Measurements from ENCODE around the gene ITSN2. TPM values are rescaled to one million over a fixed set of nuclear protein-coding genes. Genes with fewer than 3 reads are reported as not detected.

The ITSN2 gene
- total RNA-seq, 1 experiment from 2014 or later, result 126 TPM

GRCh38 chr2:24297663-24298062 lies 62.7 kb downstream of the ITSN2 start:
- H3K27me3 ChIP-seq (ENCODE audit: low read length), result no peaks in the 10 kb centered on the region
- H3K4me2 ChIP-seq (ENCODE audit: low read depth, low read length, poor library complexity, severe bottlenecking), result no peak overlapping the region
- H4K20me1 ChIP-seq (ENCODE audit: insufficient read depth, low read depth, low read length), result no peaks in the 10 kb centered on the region
- H3K36me3 ChIP-seq (ENCODE audit: insufficient read depth, low read length), result peaks cover 83% of the 10 kb centered on the region
- no peaks in the 10 kb centered on the region for H3K9me3 ChIP-seq (ENCODE audit: low read length)
- no peak overlapping the region for H3K9ac ChIP-seq (ENCODE audit: low read length)
- H3K4me3 ChIP-seq (ENCODE audit: low read length), result no peak overlapping the region
- no peaks in the 10 kb centered on the region for H3K4me1 ChIP-seq (ENCODE audit: low read length)
- DNase-seq, result no peak
- H3K79me2 ChIP-seq (ENCODE audit: low read length), result peaks cover 7% of the 10 kb centered on the region
- no peak overlapping the region for H2AFZ ChIP-seq (ENCODE audit: low read length)
- no peaks in the 10 kb centered on the region for H3K9me2 ChIP-seq (replicated peaks; ENCODE audit: insufficient read depth, low read length)
- no peak overlapping the region for H3K27ac ChIP-seq (ENCODE audit: low read length)

- H3K9me2 ChIP-seq (replicated peaks; ENCODE audit: insufficient read depth, low read length), result no peaks in the 10 kb centered on the region
- no peaks in the 10 kb centered on the region for H3K27me3 ChIP-seq (ENCODE audit: low read length)
- peaks cover 18% of the 10 kb centered on the region for H3K79me2 ChIP-seq (ENCODE audit: low read length)
- DNase-seq, result no peak
- H3K36me3 ChIP-seq (ENCODE audit: insufficient read depth, low read length), result peaks cover 61% of the 10 kb centered on the region
- peak overlapping the region; percentile 89 for H3K27ac ChIP-seq (ENCODE audit: low read length)
- no peak overlapping the region for H3K9ac ChIP-seq (ENCODE audit: low read length)
- no peak overlapping the region for H3K4me3 ChIP-seq (ENCODE audit: low read length)
- H3K9me3 ChIP-seq (ENCODE audit: low read length), result no peaks in the 10 kb centered on the region
- no peaks in the 10 kb centered on the region for H4K20me1 ChIP-seq (ENCODE audit: insufficient read depth, low read depth, low read length)
- H3K4me1 ChIP-seq (ENCODE audit: low read length), result peaks cover 39% of the 10 kb centered on the region
- peak overlapping the region; percentile 49 for H3K4me2 ChIP-seq (ENCODE audit: low read depth, low read length, poor library complexity, severe bottlenecking)
- no peak overlapping the region for H2AFZ ChIP-seq (ENCODE audit: low read length)
Observed at GRCh38 chr2:24287171-24287570, 73.2 kb downstream of the ITSN2 start.

- no peaks in the 10 kb centered on the region for H3K9me2 ChIP-seq (replicated peaks; ENCODE audit: insufficient read depth, low read length)
- no peak overlapping the region for H3K4me3 ChIP-seq (ENCODE audit: low read length)
- H3K9me3 ChIP-seq (ENCODE audit: low read length), result no peaks in the 10 kb centered on the region
- peak overlapping the region; percentile 89; the same call in 1 of the 2 replicates for H3K27ac ChIP-seq (ENCODE audit: low read length)
- no peak overlapping the region for H3K9ac ChIP-seq (ENCODE audit: low read length)
- no peaks in the 10 kb centered on the region for H3K27me3 ChIP-seq (ENCODE audit: low read length)
- no peaks in the 10 kb centered on the region for H4K20me1 ChIP-seq (ENCODE audit: insufficient read depth, low read depth, low read length)
- H3K4me2 ChIP-seq (ENCODE audit: low read depth, low read length, poor library complexity, severe bottlenecking), result no peak overlapping the region
- DNase-seq, result no peak
- peaks cover 61% of the 10 kb centered on the region for H3K36me3 ChIP-seq (ENCODE audit: insufficient read depth, low read length)
- H2AFZ ChIP-seq (ENCODE audit: low read length), result no peak overlapping the region
- H3K79me2 ChIP-seq (ENCODE audit: low read length), result peaks cover 18% of the 10 kb centered on the region
- peaks cover 39% of the 10 kb centered on the region for H3K4me1 ChIP-seq (ENCODE audit: low read length)
Observed at GRCh38 chr2:24285484-24286152, 74.7 kb downstream of the ITSN2 start.

- Histone ChIP-seq H3K9me3 (ENCODE audit: low read length) (no peaks in the 10 kb centered on the region), H3K4me2 (ENCODE audit: low read depth, low read length, poor library complexity, severe bottlenecking) (no peak overlapping the region), H3K4me3 (ENCODE audit: low read length) (no peak overlapping the region), H3K27ac (ENCODE audit: low read length) (no peak overlapping the region), H3K9ac (ENCODE audit: low read length) (no peak overlapping the region), H3K9me2 (replicated peaks; ENCODE audit: insufficient read depth, low read length) (no peaks in the 10 kb centered on the region), H2AFZ (ENCODE audit: low read length) (no peak overlapping the region), H3K4me1 (ENCODE audit: low read length) (peaks cover 19% of the 10 kb centered on the region), H3K36me3 (ENCODE audit: insufficient read depth, low read length) (peaks cover 34% of the 10 kb centered on the region), H3K79me2 (ENCODE audit: low read length) (peaks cover 21% of the 10 kb centered on the region), H3K27me3 (ENCODE audit: low read length) (no peaks in the 10 kb centered on the region), H4K20me1 (ENCODE audit: insufficient read depth, low read depth, low read length) (no peaks in the 10 kb centered on the region)
- DNase-seq, result no peak
Observed at GRCh38 chr2:24280645-24281044, 79.7 kb downstream of the ITSN2 start.

- H3K27me3 ChIP-seq (ENCODE audit: low read length), result no peaks in the 10 kb centered on the region
- H3K9me3 ChIP-seq (ENCODE audit: low read length), result no peaks in the 10 kb centered on the region
- H2AFZ ChIP-seq (ENCODE audit: low read length), result no peak overlapping the region
- H3K27ac ChIP-seq (ENCODE audit: low read length), result no peak overlapping the region
- no peak overlapping the region for H3K4me2 ChIP-seq (ENCODE audit: low read depth, low read length, poor library complexity, severe bottlenecking)
- no peak for DNase-seq
- no peaks in the 10 kb centered on the region for H3K9me2 ChIP-seq (replicated peaks; ENCODE audit: insufficient read depth, low read length)
- H3K9ac ChIP-seq (ENCODE audit: low read length), result no peak overlapping the region
- peaks cover 24% of the 10 kb centered on the region for H3K4me1 ChIP-seq (ENCODE audit: low read length)
- no peaks in the 10 kb centered on the region for H4K20me1 ChIP-seq (ENCODE audit: insufficient read depth, low read depth, low read length)
- peaks cover 34% of the 10 kb centered on the region for H3K36me3 ChIP-seq (ENCODE audit: insufficient read depth, low read length)
- no peak overlapping the region for H3K4me3 ChIP-seq (ENCODE audit: low read length)
- peaks cover 16% of the 10 kb centered on the region for H3K79me2 ChIP-seq (ENCODE audit: low read length)
Observed at GRCh38 chr2:24280161-24280560, 80.2 kb downstream of the ITSN2 start.

- Histone ChIP-seq H3K79me2 (ENCODE audit: low read length) (peaks cover 30% of the 10 kb centered on the region), H3K27me3 (ENCODE audit: low read length) (no peaks in the 10 kb centered on the region), H4K20me1 (ENCODE audit: insufficient read depth, low read depth, low read length) (no peaks in the 10 kb centered on the region), H3K9me3 (ENCODE audit: low read length) (no peaks in the 10 kb centered on the region), H2AFZ (ENCODE audit: low read length) (no peak overlapping the region), H3K4me2 (ENCODE audit: low read depth, low read length, poor library complexity, severe bottlenecking) (no peak overlapping the region), H3K9ac (ENCODE audit: low read length) (no peak overlapping the region), H3K9me2 (replicated peaks; ENCODE audit: insufficient read depth, low read length) (no peaks in the 10 kb centered on the region), H3K27ac (ENCODE audit: low read length) (peak overlapping the region; percentile 16; the same call in 1 of the 2 replicates), H3K4me3 (ENCODE audit: low read length) (no peak overlapping the region), H3K4me1 (ENCODE audit: low read length) (peaks cover 32% of the 10 kb centered on the region), H3K36me3 (ENCODE audit: insufficient read depth, low read length) (peaks cover 57% of the 10 kb centered on the region)
- DNase-seq, result no peak
Observed at GRCh38 chr2:24276349-24276899, 83.9 kb downstream of the ITSN2 start.

- H3K36me3 ChIP-seq (ENCODE audit: insufficient read depth, low read length), result peaks cover 69% of the 10 kb centered on the region
- no peak overlapping the region for H2AFZ ChIP-seq (ENCODE audit: low read length)
Observed at GRCh38 chr2:24274809-24275208, 85.5 kb downstream of the ITSN2 start.

GRCh38 chr2:24273598-24273997 lies 86.7 kb downstream of the ITSN2 start:
- H3K27me3 ChIP-seq (ENCODE audit: low read length), result no peaks in the 10 kb centered on the region
- H4K20me1 ChIP-seq (ENCODE audit: insufficient read depth, low read depth, low read length), result no peaks in the 10 kb centered on the region
- H3K9ac ChIP-seq (ENCODE audit: low read length), result no peak overlapping the region
- DNase-seq, result no peak
- peaks cover 74% of the 10 kb centered on the region for H3K36me3 ChIP-seq (ENCODE audit: insufficient read depth, low read length)
- no peaks in the 10 kb centered on the region for H3K9me2 ChIP-seq (replicated peaks; ENCODE audit: insufficient read depth, low read length)
- H2AFZ ChIP-seq (ENCODE audit: low read length), result no peak overlapping the region
- no peaks in the 10 kb centered on the region for H3K9me3 ChIP-seq (ENCODE audit: low read length)
- H3K27ac ChIP-seq (ENCODE audit: low read length), result no peak overlapping the region
- H3K79me2 ChIP-seq (ENCODE audit: low read length), result peaks cover 42% of the 10 kb centered on the region
- H3K4me3 ChIP-seq (ENCODE audit: low read length), result no peak overlapping the region
- H3K4me2 ChIP-seq (ENCODE audit: low read depth, low read length, poor library complexity, severe bottlenecking), result no peak overlapping the region
- peaks cover 32% of the 10 kb centered on the region for H3K4me1 ChIP-seq (ENCODE audit: low read length)

More at GRCh38 chr2:24274809-24275208, 85.5 kb downstream of the ITSN2 start:
- Histone ChIP-seq H3K27me3 (ENCODE audit: low read length) (no peaks in the 10 kb centered on the region), H3K4me1 (ENCODE audit: low read length) (peaks cover 32% of the 10 kb centered on the region), H3K27ac (ENCODE audit: low read length) (peak overlapping the region; percentile 16), H3K9me2 (replicated peaks; ENCODE audit: insufficient read depth, low read length) (no peaks in the 10 kb centered on the region), H3K4me2 (ENCODE audit: low read depth, low read length, poor library complexity, severe bottlenecking) (no peak overlapping the region), H3K9ac (ENCODE audit: low read length) (no peak overlapping the region), H3K79me2 (ENCODE audit: low read length) (peaks cover 35% of the 10 kb centered on the region), H3K4me3 (ENCODE audit: low read length) (no peak overlapping the region), H3K9me3 (ENCODE audit: low read length) (no peaks in the 10 kb centered on the region), H4K20me1 (ENCODE audit: insufficient read depth, low read depth, low read length) (no peaks in the 10 kb centered on the region)
- peak; percentile 47 for DNase-seq

All from Karpas-422 (cell line).